ENCODE data around the gene NCOR1.
"Not testable (repeated sequence)": the region's sequence is repeated elsewhere in the genome, so short reads cannot be mapped to it uniquely, and the experiment has no call there.

The NCOR1 gene

GRCh38 chr17:16100737-16101400, 114.5 kb downstream of the NCOR1 start:
- no peak for DNase-seq (ENCODE audit: low read depth, low spot score)

GRCh38 chr17:16091773-16092172, 123.6 kb downstream of the NCOR1 start:
- DNase-seq (ENCODE audit: low read depth, low spot score), result no peak

- DNase-seq (ENCODE audit: low read depth, low spot score), result no peak
Measured at GRCh38 chr17:16086957-16087356, 128.4 kb downstream of the NCOR1 start.

GRCh38 chr17:16085066-16085699, 130.2 kb downstream of the NCOR1 start:
- DNase-seq (ENCODE audit: low read depth, low spot score), result no peak

GRCh38 chr17:16083223-16083622, 132.1 kb downstream of the NCOR1 start:
- no peak for DNase-seq (ENCODE audit: low read depth, low spot score)

GRCh38 chr17:16081507-16082087, 133.7 kb downstream of the NCOR1 start:
- no peak for DNase-seq (ENCODE audit: low read depth, low spot score)

GRCh38 chr17:16080366-16080765, 135.0 kb downstream of the NCOR1 start:
- no peak for DNase-seq (ENCODE audit: low read depth, low spot score)

- DNase-seq (ENCODE audit: low read depth, low spot score), result no peak
Measured at GRCh38 chr17:16075949-16076348, 139.4 kb downstream of the NCOR1 start.

- no peak for DNase-seq (ENCODE audit: low read depth, low spot score)
Measured at GRCh38 chr17:16074423-16074822, 140.9 kb downstream of the NCOR1 start.

- DNase-seq (ENCODE audit: low read depth, low spot score), result no peak
Measured at GRCh38 chr17:16073845-16074244, 141.5 kb downstream of the NCOR1 start.

GRCh38 chr17:16072031-16072430, 143.3 kb downstream of the NCOR1 start:
- no peak for DNase-seq (ENCODE audit: low read depth, low spot score)

- no peak for DNase-seq (ENCODE audit: low read depth, low spot score)
Measured at GRCh38 chr17:16068323-16068722, 147.0 kb downstream of the NCOR1 start.

GRCh38 chr17:16066125-16066524, 149.2 kb downstream of the NCOR1 start:
- DNase-seq (ENCODE audit: low read depth, low spot score), result no peak

GRCh38 chr17:16061631-16062030, 153.7 kb downstream of the NCOR1 start:
- no peak for DNase-seq (ENCODE audit: low read depth, low spot score)

- not testable (repeated sequence) for DNase-seq (ENCODE audit: low read depth, low spot score)
Measured at GRCh38 chr17:16055139-16055538, 160.2 kb downstream of the NCOR1 start.

GRCh38 chr17:16052486-16052885, 162.8 kb downstream of the NCOR1 start:
- no peak for DNase-seq (ENCODE audit: low read depth, low spot score)

- DNase-seq (ENCODE audit: low read depth, low spot score), result no peak
Measured at GRCh38 chr17:16050844-16051243, 164.5 kb downstream of the NCOR1 start.

GRCh38 chr17:16048811-16049449, 166.4 kb downstream of the NCOR1 start:
- DNase-seq (ENCODE audit: low read depth, low spot score), result no peak

GRCh38 chr17:16046966-16047365, 168.4 kb downstream of the NCOR1 start:
- no peak for DNase-seq (ENCODE audit: low read depth, low spot score)

GRCh38 chr17:16044487-16044886, 170.8 kb downstream of the NCOR1 start:
- no peak for DNase-seq (ENCODE audit: low read depth, low spot score)

- DNase-seq (ENCODE audit: low read depth, low spot score), result no peak
Measured at GRCh38 chr17:16040710-16041251, 174.6 kb downstream of the NCOR1 start.

- no peak for DNase-seq (ENCODE audit: low read depth, low spot score)
Measured at GRCh38 chr17:16037636-16038035, 177.7 kb downstream of the NCOR1 start.

All from iPS DF 19.7 (cell line).